Astrocyte (in vitro differentiated cells and primary cell): Measurements from ENCODE around the gene PTPRM. TPM values are rescaled to one million over a fixed set of nuclear protein-coding genes. Genes with fewer than 3 reads are reported as not detected.

Experiments
- DNase-seq: peaks from one replicate; pipeline ENCODE4 v3.0.0-alpha.2; 2010; ENCODE audit warnings: low read depth
- FAIRE-seq: peaks from 2 replicates; lab custom pipeline; 2011; peaks lifted over from hg19 to GRCh38; lab: Jason Lieb, UNC
- H2AFZ ChIP-seq: 2 replicates; pipeline ENCODE4 v1.6.0; 2012; ENCODE audit warnings: low read depth, low read length, inconsistent platforms
- H3K27ac ChIP-seq: 2 replicates; pipeline ENCODE4 v1.5.1; 2011; ENCODE audit warnings: low read depth, low read length, inconsistent platforms
- H3K27me3 ChIP-seq: 2 replicates; pipeline ENCODE4 v1.6.0; 2011; ENCODE audit warnings: low read length, inconsistent platforms; ENCODE audit not compliant: insufficient read depth
- H3K36me3 ChIP-seq: 2 replicates; pipeline ENCODE4 v1.5.1; 2011; ENCODE audit warnings: low read length, inconsistent platforms; ENCODE audit not compliant: insufficient read depth
- H3K4me1 ChIP-seq: 2 replicates; pipeline ENCODE4 v1.5.1; 2011; ENCODE audit warnings: low read length, inconsistent platforms; ENCODE audit not compliant: insufficient read depth
- H3K4me2 ChIP-seq: 2 replicates; pipeline ENCODE4 v1.6.0; 2012; ENCODE audit warnings: low read length, inconsistent platforms
- H3K4me3 ChIP-seq: 2 replicates; pipeline ENCODE4 v1.5.1; 2011; ENCODE audit warnings: low read depth, mild to moderate bottlenecking, low read length, inconsistent platforms; ENCODE audit not compliant: insufficient read depth
- H3K79me2 ChIP-seq: 2 replicates; pipeline ENCODE4 v1.6.0; 2012; ENCODE audit warnings: mild to moderate bottlenecking, low read length, inconsistent platforms; ENCODE audit not compliant: insufficient read depth
- H3K9ac ChIP-seq: 2 replicates; pipeline ENCODE4 v1.6.0; 2012; ENCODE audit warnings: mild to moderate bottlenecking, low read length, inconsistent platforms
- H3K9me3 ChIP-seq: 2 replicates; pipeline ENCODE4 v1.5.1; 2012; ENCODE audit warnings: low read depth, mild to moderate bottlenecking, low read length, inconsistent platforms; ENCODE audit not compliant: insufficient read depth
- H4K20me1 ChIP-seq: 2 replicates; pipeline ENCODE4 v1.6.0; 2012; ENCODE audit warnings: low read length, inconsistent platforms; ENCODE audit not compliant: insufficient read depth
- H3K27ac Mint-ChIP-seq: one replicate; pipeline ENCODE4 v1.8.0; 2021; ENCODE audit warnings: mild to moderate bottlenecking, mixed read lengths; ENCODE audit not compliant: unreplicated experiment
- H3K27me3 Mint-ChIP-seq: one replicate; pipeline ENCODE4 v1.8.0; 2021; ENCODE audit warnings: low read depth, mixed read lengths; ENCODE audit not compliant: unreplicated experiment
- H3K36me3 Mint-ChIP-seq: one replicate; pipeline ENCODE4 v1.8.0; 2021; ENCODE audit warnings: low read depth, mixed read lengths; ENCODE audit not compliant: unreplicated experiment
- H3K4me1 Mint-ChIP-seq: one replicate; pipeline ENCODE4 v1.8.0; 2021; ENCODE audit warnings: low read depth, mixed read lengths; ENCODE audit not compliant: unreplicated experiment
- H3K4me3 Mint-ChIP-seq: one replicate; pipeline ENCODE4 v1.8.0; 2021; ENCODE audit warnings: mild to moderate bottlenecking, moderate library complexity, mixed read lengths; ENCODE audit not compliant: unreplicated experiment
- H3K9me3 Mint-ChIP-seq: one replicate; pipeline ENCODE4 v1.8.0; 2021; ENCODE audit warnings: mild to moderate bottlenecking, mixed read lengths; ENCODE audit not compliant: unreplicated experiment
- CTCF ChIP-seq: IDR thresholded peaks from 2 replicates; pipeline ENCODE4 v1.5.1; 2011; ENCODE audit warnings: low read depth, mild to moderate bottlenecking, inconsistent platforms, low read length, moderate library complexity; ENCODE audit not compliant: insufficient read depth
- EZH2 ChIP-seq: IDR thresholded peaks from 2 replicates; pipeline ENCODE4 v1.6.1; 2012; ENCODE audit warnings: mild to moderate bottlenecking, low read length, inconsistent platforms; ENCODE audit not compliant: insufficient read depth
- total RNA-seq: library from RNA; stranded (reverse); gene quantifications from 2 replicates; pipeline ENCODE4 v1.2.1, GENCODE V29; 2021

The PTPRM gene
- total RNA-seq, 1 donor from 2014 or later, result 59.6 TPM

GRCh38 chr18:8359481-8359880 lies 792.4 kb downstream of the PTPRM start:
- no peaks in the 10 kb centered on the region for H3K36me3 ChIP-seq
- Mint-ChIP-seq H3K27me3 (peaks cover 12% of the 10 kb centered on the region), H3K9me3 (no peaks in the 10 kb centered on the region), H3K4me3 (no peak overlapping the region), H3K36me3 (peaks cover 7% of the 10 kb centered on the region), H3K27ac (no peak overlapping the region), H3K4me1 (peaks cover 14% of the 10 kb centered on the region)
- TF ChIP-seq CTCF (no peak), EZH2 (no peak)
- H2AFZ ChIP-seq, result no peak overlapping the region
- H3K9ac ChIP-seq, result no peak overlapping the region
- H4K20me1 ChIP-seq, result no peaks in the 10 kb centered on the region
- FAIRE-seq (no peak), DNase-seq (no peak)
- H3K9me3 ChIP-seq, result no peaks in the 10 kb centered on the region
- no peaks in the 10 kb centered on the region for H3K79me2 ChIP-seq
- H3K4me3 ChIP-seq, result no peak overlapping the region
- H3K27me3 ChIP-seq, result peaks cover 2% of the 10 kb centered on the region
- no peaks in the 10 kb centered on the region for H3K4me1 ChIP-seq
- H3K27ac ChIP-seq, result no peak overlapping the region
- H3K4me2 ChIP-seq, result no peak overlapping the region

GRCh38 chr18:8361941-8362471 lies 794.9 kb downstream of the PTPRM start:
- peaks cover 30% of the 10 kb centered on the region for H3K27me3 Mint-ChIP-seq
- FAIRE-seq, result no peak
- H3K36me3 ChIP-seq, result no peaks in the 10 kb centered on the region

More at GRCh38 chr18:8361941-8362471, 794.9 kb downstream of the PTPRM start:
- Histone ChIP-seq H3K9me3 (no peaks in the 10 kb centered on the region), H3K4me2 (no peak overlapping the region), H4K20me1 (no peaks in the 10 kb centered on the region), H2AFZ (no peak overlapping the region), H3K27me3 (peaks cover 9% of the 10 kb centered on the region), H3K79me2 (no peaks in the 10 kb centered on the region), H3K9ac (no peak overlapping the region), H3K4me1 (no peaks in the 10 kb centered on the region), H3K27ac (no peak overlapping the region), H3K4me3 (no peak overlapping the region)
- H3K27ac Mint-ChIP-seq, result no peak overlapping the region
- H3K4me3 Mint-ChIP-seq, result no peak overlapping the region
- no peak for DNase-seq
- peaks cover 2% of the 10 kb centered on the region for H3K9me3 Mint-ChIP-seq
- peaks cover 8% of the 10 kb centered on the region for H3K36me3 Mint-ChIP-seq
- TF ChIP-seq CTCF (no peak), EZH2 (no peak)
- H3K4me1 Mint-ChIP-seq, result peaks cover 14% of the 10 kb centered on the region
